SK-N-MC (cell line): Measurements from ENCODE around the gene ADAP1.

Source experiments
- EZH2 ChIP-seq: fragments of 200-600 bp; sonication (generic); IDR thresholded peaks from one replicate; pipeline ENCODE4 v1.6.1; 2017; ENCODE audit warnings: antibody characterized with exemption
- POLR2AphosphoS5 ChIP-seq: IDR thresholded peaks from 2 replicates; pipeline ENCODE4 v1.6.1; 2012; ENCODE audit warnings: mild to moderate bottlenecking, low read depth, low read length, borderline replicate concordance

GRCh38 chr7:919114-919442 is 35.4 kb downstream of the ADAP1 start:
- TF ChIP-seq POLR2AphosphoS5 (no peak), EZH2 (no peak)
